Esophagus muscularis mucosa (tissue), 3 donors: ENCODE data around the gene ERGIC1.

ENCODE experiments used
- EP300 ChIP-seq: sonication (generic); formaldehyde crosslinking; IDR thresholded peaks from one replicate; pipeline ENCODE4 v1.6.1; 2017; ENCODE audit warnings: antibody characterized with exemption
- TF ChIP-seq, protein P1 (sequence below), 3 experiments: fragments of 200-600 bp in 2 of 3; fragments of 450-650 bp in 1 of 3; sonication (generic) in 2 of 3; IDR thresholded peaks; one replicate each; pipeline ENCODE4 v1.5.1; 2017 to 2019; ENCODE audit warnings: antibody characterized with exemption in 3 of 3, mild to moderate bottlenecking in 2 of 3, moderate library complexity in 1 of 3

DNA sequence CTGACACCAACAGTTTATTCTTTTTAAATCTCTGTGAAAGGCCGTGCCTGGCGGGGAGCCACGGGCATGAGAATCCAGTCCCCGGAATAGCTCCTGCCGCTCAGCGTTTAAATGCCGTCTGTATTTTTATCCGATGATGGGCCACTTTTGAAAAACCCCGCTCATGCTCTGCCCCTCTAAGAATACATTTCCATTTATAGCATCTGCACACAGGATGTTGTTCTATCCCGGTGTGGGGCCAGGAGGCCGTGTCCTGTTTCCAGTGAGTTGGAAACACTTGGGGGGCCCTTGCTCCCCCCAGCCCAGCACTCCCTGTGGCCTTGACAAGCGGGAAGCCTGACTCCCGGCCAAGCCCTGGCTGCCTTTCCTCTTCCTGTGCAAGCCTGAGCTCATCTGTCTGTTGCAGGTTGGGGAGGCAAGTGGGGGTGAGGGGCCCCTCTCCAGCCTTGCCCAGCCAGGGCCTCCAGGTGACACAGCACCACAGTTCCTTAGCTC lies 39.0 kb downstream of the ERGIC1 start:
- TF ChIP-seq, protein P1, sequence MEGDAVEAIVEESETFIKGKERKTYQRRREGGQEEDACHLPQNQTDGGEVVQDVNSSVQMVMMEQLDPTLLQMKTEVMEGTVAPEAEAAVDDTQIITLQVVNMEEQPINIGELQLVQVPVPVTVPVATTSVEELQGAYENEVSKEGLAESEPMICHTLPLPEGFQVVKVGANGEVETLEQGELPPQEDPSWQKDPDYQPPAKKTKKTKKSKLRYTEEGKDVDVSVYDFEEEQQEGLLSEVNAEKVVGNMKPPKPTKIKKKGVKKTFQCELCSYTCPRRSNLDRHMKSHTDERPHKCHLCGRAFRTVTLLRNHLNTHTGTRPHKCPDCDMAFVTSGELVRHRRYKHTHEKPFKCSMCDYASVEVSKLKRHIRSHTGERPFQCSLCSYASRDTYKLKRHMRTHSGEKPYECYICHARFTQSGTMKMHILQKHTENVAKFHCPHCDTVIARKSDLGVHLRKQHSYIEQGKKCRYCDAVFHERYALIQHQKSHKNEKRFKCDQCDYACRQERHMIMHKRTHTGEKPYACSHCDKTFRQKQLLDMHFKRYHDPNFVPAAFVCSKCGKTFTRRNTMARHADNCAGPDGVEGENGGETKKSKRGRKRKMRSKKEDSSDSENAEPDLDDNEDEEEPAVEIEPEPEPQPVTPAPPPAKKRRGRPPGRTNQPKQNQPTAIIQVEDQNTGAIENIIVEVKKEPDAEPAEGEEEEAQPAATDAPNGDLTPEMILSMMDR (IDR thresholded peaks at IDR 0.05) = peak in 1 of 3 experiments; percentile 22
- TF ChIP-seq EP300 = peak; percentile 79
